HG02938 (cell line): ENCODE results near the gene SLC25A45.

Source experiments
- ATAC-seq: cut with Tn5 transposase; IDR thresholded peaks from one replicate; pipeline ENCODE4 v1.9.1; 2021; ENCODE audit warnings: mild to moderate bottlenecking, moderate library complexity; ENCODE audit not compliant: unreplicated experiment

SLC25A45 gene

GRCh38 chr11:65404638-65405339 is 22.3 kb upstream of the SLC25A45 start:
- ATAC-seq: no peak

- no peak for ATAC-seq
Measured at GRCh38 chr11:65404210-65404609, 21.8 kb upstream of the SLC25A45 start.

DNA sequence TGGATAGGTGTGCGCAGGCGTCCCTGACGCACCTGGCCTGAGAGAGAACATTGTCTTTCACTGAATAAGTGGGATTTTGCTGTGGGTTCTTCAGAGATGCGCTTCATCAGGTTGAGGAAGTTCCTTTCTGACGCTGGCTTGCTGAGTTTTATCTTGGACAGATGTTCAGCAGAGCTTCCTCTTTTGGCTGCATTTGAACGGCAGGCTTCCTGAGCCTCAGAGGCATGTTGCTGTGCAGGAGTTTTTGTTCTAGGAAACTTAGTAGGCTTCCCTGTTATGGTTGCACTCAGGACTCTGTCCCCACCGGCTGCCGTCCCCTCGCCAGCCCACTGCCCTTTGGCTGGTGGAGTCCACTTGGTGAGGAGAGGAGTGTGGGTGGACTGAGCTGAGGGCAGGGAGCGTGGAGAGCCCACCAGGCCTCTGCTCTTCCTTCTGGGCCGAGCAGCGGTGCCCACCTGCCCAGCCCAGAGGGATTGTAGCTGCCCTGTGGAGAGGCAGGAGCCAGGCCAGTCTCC is 21.2 kb upstream of the SLC25A45 start:
- ATAC-seq: no peak

DNA sequence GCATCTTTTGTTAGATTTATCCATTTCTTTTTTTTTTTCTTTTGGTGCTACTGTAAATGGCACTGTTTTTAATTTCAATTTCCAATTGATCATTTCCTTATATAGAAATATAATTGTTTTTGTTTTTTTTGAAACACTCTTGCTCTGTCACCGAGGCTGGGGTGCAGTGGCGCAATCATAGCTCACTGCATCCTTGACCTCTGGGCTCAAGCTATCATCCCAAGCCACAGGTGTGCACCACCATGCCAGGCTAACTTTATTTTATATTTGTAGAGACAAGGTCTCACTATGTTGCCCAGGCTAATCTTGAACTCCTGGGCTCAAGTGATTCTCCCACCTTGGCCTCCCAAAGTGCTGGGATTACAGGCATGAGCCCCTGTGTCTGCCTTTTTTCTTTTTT is 20.3 kb upstream of the SLC25A45 start:
- ATAC-seq: no peak

- no peak for ATAC-seq
Measured at GRCh38 chr11:65401803-65402248, 19.4 kb upstream of the SLC25A45 start.

GRCh38 chr11:65401073-65401802 is 18.8 kb upstream of the SLC25A45 start:
- no peak for ATAC-seq

DNA sequence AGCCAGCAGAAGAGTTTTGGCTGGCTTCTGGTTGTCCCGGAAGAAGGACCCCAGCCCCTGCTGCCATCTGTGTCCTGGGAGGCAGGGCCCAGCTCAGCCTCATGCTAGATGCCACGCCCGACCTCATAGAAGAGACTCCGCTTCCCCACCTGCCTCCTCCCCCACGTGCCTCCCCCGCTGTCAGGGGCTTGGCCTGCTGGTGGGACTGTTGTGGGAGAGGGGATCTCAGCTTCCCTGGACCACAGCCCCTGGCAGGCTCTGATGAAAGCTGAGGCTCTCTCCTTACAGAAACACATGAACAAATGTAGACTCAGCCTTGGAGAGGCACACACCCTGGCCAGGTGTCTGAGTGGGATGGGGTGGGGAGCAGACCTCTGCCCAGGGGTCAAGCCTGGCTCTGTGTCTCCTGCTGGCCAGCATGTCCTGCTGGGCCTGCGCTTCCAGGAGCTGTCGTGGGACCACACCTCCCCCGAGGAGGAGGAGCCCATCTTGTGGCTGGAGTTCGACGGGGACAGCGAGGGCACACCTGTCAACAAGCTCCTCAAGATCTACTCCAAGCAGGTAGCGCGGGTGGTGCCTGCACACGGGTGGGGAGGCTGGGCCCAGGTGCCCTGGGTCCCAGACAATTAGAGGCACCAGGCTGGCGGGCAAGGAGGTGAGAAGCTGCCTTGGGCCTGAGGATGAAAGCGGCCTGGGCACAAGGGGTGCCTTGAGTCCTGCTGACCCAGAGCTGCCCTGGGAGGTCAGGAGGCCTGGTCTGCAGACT is 18.0 kb upstream of the SLC25A45 start:
- no peak for ATAC-seq

DNA sequence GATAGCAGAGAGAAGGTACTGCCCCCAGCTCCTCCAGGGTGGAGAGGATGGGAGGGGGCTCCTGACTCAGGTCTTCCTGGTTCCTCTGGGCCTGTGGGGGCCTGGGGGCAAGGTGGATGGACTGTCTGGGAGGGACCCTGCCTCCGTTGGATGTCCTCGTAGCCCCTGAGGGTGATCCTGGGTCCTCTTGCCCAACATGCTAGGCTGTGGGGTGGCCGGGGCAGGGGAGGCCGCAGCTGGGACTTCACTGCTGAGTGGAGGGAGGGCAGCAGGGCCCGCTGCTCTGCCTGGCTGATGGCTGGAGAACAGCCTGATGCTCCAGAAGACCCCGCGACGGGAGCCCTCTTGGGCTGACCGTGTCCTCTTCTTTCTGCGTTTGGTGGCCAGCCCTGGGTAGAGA is 17.4 kb upstream of the SLC25A45 start:
- no peak for ATAC-seq

DNA sequence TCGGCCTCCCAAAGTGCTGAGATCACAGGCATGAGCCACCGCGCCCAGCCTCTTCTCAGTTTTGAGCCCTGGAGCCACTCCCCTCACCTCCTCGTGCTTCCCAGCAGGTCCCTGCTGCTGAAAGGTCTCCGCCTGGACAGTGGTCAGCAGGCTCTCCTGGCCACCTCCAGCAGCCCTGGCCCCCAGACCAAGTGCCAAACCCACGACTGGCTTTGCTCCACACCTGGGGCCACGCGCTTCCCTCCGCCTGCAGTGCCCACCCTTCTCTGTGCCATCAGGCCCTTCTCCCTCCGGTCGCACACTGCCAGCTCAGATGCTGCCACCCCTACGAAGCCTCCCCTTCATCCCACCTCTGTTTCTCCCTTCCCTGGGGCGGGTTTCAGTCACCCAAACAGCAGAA is 16.8 kb upstream of the SLC25A45 start:
- ATAC-seq: no peak

GRCh38 chr11:65398362-65398910 is 16.0 kb upstream of the SLC25A45 start:
- no peak for ATAC-seq

DNA sequence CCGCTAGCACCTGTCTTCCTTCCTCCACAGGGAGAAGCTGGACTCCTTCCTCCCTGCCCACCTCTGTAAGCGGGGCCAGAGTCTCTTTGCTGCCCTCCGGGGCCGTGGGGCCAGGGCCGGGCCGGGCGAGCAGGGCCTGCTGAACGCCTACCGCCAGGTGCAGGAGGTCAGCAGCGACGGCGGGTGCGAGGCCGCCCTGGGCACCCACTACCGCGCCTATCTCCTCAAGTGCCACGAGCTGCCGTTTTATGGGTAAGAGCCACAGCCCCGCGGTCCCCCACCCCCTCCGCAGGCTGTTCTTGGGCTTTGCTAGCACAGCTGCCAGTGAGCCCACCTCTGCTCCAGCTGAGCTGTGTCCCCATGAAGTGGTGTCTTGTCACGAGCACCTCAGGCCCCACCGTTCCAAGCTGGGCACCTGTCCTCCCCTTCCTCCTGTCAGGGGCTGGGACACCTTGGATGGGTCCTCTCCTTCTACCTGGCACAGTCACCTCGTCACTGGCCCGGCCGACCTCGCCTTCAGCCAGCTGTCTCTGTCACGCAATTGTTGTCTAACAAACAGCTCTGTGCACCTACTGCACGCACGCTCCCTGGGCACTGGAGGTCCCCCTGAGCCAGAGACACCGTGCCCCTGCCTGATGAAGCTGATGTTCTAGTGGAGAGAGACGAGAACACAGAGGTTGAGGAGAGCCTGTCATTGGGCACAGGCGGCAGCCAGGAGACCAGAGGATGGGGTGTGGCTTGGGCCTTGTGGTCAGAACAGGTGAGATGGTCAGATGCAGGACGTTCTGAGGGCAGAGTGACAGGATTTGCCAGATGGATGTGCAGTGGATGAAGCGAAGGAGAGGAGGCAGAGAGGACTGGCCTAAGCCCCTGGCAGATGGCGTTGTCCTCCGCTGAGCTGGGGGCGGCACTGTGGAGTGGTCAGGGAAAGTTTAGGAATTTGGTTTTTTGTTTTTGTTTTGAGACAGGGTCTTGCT is 14.6 kb upstream of the SLC25A45 start:
- ATAC-seq: no peak

DNA sequence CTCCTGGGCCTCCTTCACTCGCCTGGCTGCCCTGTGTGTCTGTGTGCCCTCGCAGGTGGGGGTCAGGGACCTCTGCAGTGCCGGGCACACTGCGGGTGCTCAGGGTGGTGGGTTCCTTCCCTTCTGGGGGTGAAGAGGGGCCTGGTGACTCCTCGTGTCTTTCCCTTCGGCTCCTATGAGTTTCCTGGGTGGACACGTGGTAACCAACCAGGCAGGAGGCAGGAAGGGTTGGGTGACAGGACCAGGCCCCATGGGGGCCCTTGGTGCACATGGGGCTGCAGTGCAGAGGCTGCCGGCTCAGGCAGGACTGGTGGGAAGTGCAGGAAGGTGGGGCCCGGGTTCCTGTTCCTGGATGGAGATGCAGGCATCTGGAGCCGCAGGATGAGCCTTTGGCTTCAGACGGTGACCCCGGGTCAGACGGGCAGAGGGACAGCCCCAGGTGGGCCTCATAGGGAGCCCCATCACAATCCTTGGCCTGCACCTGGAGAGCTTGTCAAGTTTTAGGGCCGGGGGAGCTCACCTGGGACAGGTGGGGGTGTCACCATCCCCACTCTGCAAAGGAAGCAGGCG is 13.6 kb upstream of the SLC25A45 start:
- ATAC-seq: no peak

DNA sequence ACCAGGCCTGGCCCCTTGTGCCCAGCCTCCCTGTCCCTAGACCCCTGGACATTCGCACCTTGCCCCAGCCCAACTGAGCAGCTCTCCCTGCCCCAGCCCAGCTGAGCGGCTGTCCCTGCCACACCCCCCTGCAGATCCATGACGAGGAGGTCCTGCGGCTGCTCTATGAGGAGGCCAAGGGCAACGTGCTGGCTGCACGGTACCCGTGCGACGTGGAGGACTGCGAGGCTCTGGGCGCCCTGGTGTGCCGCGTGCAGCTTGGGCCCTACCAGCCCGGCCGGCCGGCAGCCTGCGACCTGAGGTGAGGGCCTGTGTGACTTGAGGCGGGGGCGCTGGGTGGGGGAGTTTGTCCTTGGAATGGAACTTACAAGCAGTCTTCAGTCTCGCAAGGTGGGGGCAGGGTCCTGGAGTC is 11.7 kb upstream of the SLC25A45 start:
- no peak for ATAC-seq

DNA sequence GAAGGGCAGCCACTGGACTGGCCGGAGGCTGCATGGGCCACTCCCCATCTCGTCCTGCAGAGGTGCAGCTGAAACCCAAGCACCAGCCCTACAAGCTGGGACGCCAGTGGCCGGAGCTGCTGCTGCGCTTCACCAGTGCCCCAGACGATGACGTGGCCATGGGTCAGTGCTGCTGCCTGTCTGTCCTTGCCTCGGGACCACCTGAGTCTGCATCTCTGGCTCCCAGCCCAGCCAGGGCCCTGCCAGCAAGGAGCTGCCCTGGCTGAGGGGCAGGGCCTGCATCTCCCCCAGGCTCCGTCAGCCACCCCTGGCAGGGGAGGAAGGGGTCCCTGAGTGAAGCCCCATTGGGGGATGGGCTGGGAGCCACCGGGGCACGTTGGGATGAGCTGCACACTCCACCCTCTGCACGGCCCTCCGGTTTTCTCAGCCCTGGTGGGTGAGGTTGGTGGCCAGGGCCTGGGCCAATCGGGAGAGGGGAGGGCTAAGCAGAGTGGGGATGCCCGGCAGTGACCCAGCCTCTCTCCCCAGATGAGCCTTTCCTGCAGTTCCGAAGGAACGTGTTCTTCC is 11.2 kb upstream of the SLC25A45 start:
- ATAC-seq: no peak

GRCh38 chr11:65392899-65393298 is 10.5 kb upstream of the SLC25A45 start:
- no peak for ATAC-seq

- ATAC-seq: no peak
Measured at GRCh38 chr11:65392186-65392829, 9.9 kb upstream of the SLC25A45 start.

DNA sequence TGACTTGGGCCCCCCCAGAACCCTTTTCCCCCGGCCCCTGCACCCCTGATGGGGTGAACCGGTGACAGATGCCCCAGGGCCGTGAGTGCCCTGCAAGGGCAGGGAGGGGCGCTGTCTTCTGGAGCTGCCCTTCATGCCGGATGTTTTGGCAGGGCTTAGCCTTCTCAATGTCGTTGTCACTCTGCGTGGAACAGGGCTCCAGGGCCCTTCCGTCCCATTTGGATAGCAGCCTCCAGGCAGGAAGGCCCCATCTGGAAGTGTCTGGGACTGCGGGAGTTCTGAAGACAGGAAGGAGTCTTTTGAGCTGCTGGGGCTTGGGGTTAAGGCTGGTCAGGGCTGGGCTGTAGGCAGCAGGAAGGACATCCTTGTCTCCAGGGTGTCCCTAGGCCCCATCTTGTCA is 8.6 kb upstream of the SLC25A45 start:
- no peak for ATAC-seq

- ATAC-seq: no peak
Measured at GRCh38 chr11:65390099-65390941, 7.9 kb upstream of the SLC25A45 start.
